ENCODE data around the gene CLDN10. TPM values are rescaled to one million over a fixed set of nuclear protein-coding genes. Genes with fewer than 3 reads are reported as not detected.

Gene CLDN10
- total RNA-seq, 1 donor from 2014 or later: 4.0 TPM

DNA sequence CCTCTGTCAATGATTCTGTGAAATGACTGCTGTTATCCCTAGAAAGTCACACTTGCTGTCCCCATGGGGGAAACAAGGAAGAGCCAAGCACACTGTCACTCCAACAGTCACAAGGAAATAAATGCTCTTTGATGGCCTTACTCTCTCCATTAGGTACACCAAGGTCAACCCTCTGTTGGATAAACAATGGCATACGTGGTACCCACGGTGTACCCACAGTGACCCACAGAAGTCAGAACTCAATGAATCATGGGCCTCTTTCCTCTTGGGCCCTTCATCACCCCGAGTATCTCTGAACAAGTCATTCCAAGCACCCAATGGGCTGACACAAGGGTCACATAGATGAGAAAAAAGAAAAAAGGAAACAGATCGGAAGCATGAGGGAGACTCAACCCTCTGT is 76.6 kb downstream of the CLDN10 start:
- Histone ChIP-seq H3K36me3 (ENCODE audit: control insufficient read depth, insufficient read depth, low read length) (peaks cover 1% of the 10 kb centered on the region), H3K27me3 (ENCODE audit: control insufficient read depth, insufficient read depth, low read length) (no peaks in the 10 kb centered on the region), H3K4me3 (ENCODE audit: low read depth, low read length) (no peak overlapping the region)
- no peak for TF ChIP-seq CTCF (IDR thresholded peaks at IDR 0.05; ENCODE audit: insufficient read depth, low read length, poor library complexity, severe bottlenecking)
- DNase-seq (ENCODE audit: low read depth): no peak

Other genes starting within 250 kb of the CLDN10 start
- 25.3 and 29.0 TPM in 2 replicates for gene DZIP1, start 92.0 kb downstream of the CLDN10 start, total RNA-seq
- gene DNAJC3, start 124.4 kb downstream of the CLDN10 start, total RNA-seq: 45.5 and 49.7 TPM in 2 replicates

All from kidney epithelial cell (primary cell).